ENCODE measurements around the gene GRB2. TPM values are rescaled to one million over a fixed set of nuclear protein-coding genes. Genes with fewer than 3 reads are reported as not detected.

GRB2 gene
- total and polyA plus RNA-seq, 2 donors (not counting 1 experiment from before 2014, with no cell fraction given) = 114 to 219 TPM

- H3K36me3 ChIP-seq (replicated peaks in 1 of 2; ENCODE audit: control extremely low read depth in 1 of 2, control insufficient read depth in 1 of 2, extremely low read depth in 1 of 2, insufficient read depth in 2 of 2, low read length in 1 of 2) = peaks cover 3 to 7% of the 10 kb centered on the region in 2 experiments
- peak overlapping the region; percentile 97 to 99 for H3K27ac ChIP-seq (ENCODE audit: low read length in 2 of 2)
- ChIA-PET CTCF (interaction anchor here (0.5 to 14.9 kb wide), 13 partner anchors 11 to 142 kb away, joined by 3 to 264 read pairs (median 7); partner anchors contain the start of genes MIF4GD and SLC25A19), POLR2A (interaction anchor here (0.6 to 1.6 kb wide), 15 partner anchors 8 to 307 kb away, joined by 3 to 11 read pairs (median 4); partner anchors contain the start of genes MIF4GD and TMEM94)
- no peaks in the 10 kb centered on the region for H3K27me3 Mint-ChIP-seq
- H2AFZ ChIP-seq (ENCODE audit: insufficient read depth, low read depth, low read length, poor library complexity, severe bottlenecking) = no peak overlapping the region
- no peaks in the 10 kb centered on the region for H3K9me3 ChIP-seq (ENCODE audit: control extremely low read depth in 1 of 3, control insufficient read depth in 2 of 3, insufficient read depth in 1 of 3, low read length in 2 of 3)
- H3K4me1 ChIP-seq (ENCODE audit: control insufficient read depth in 2 of 2, insufficient read depth in 2 of 2, low read length in 2 of 2) = peaks cover 80 to 94% of the 10 kb centered on the region in 2 donors
- H3K4me3 ChIP-seq (ENCODE audit: control extremely low read depth in 1 of 5, extremely low read depth in 1 of 5, insufficient read depth in 1 of 5, low read depth in 2 of 5, low read length in 4 of 5) = peak overlapping the region in 3 of 5 experiments; percentile 48 to 68 (median 61)
- DNase-seq (no peak), ATAC-seq (ENCODE audit: low read depth) (no peak)
- peaks cover 24% of the 10 kb centered on the region for H4K20me1 ChIP-seq (ENCODE audit: control insufficient read depth, insufficient read depth, low read length, poor library complexity, severe bottlenecking)
- TF ChIP-seq CTCF (IDR thresholded peaks at IDR 0.05) = no peak
- no peak for TF ChIP-seq EZH2 (IDR thresholded peaks at IDR 0.05; ENCODE audit: borderline replicate concordance, insufficient read depth, low read depth, low read length, poor library complexity, severe bottlenecking)
- 44% methylated on average over 3 of the region's 5 CpGs for WGBS (ENCODE audit: insufficient coverage)
- no peaks in the 10 kb centered on the region for H3K9me3 Mint-ChIP-seq (ENCODE audit: insufficient read depth)
- intact Hi-C loops (cut with micrococcal nuclease) = loop anchor here (1.0 to 5.0 kb wide), 5 partner anchors 26 to 173 kb away; partner anchors contain the start of genes CASKIN2 and TSEN54
- peak overlapping the region; percentile 75 for H3K4me2 ChIP-seq (replicated peaks; ENCODE audit: low read depth, low read length, poor library complexity, severe bottlenecking)
- no peaks in the 10 kb centered on the region for H3K27me3 ChIP-seq (replicated peaks in 1 of 4; ENCODE audit: control extremely low read depth in 1 of 4, control insufficient read depth in 3 of 4, insufficient read depth in 4 of 4, low read length in 3 of 4)
- H3K9ac ChIP-seq (ENCODE audit: low read length) = peak overlapping the region; percentile 58
- peaks cover 91% of the 10 kb centered on the region for H3K79me2 ChIP-seq (ENCODE audit: control insufficient read depth, insufficient read depth, low read length)
- H3K4me3 Mint-ChIP-seq = peak overlapping the region; percentile 91
- peak overlapping the region; percentile 89 for H3K27ac Mint-ChIP-seq
- peaks cover 83% of the 10 kb centered on the region for H3K4me1 Mint-ChIP-seq
Measured at GRCh38 chr17:75344666-75345065, 60.8 kb downstream of the GRB2 start.

DNA sequence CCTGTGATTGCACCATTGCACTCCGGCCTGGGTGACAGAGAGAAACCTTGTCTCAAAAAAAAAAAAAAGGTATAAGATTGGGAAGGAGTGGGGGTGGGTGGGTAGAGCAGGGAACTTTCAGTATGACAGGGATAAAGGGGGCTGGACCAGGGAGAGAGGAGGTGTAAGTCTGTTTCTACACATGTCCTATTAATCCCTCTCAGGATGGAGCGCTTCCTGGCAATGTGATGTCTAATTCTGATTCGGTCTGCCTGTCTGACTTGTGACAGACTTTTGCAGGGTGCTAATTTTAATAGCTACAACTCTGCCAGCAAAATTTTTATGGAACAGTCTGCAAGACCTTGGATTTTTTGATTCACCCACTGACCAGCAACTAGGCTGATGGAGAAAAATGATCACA lies 62.5 kb downstream of the GRB2 start:
- H3K4me3 ChIP-seq (ENCODE audit: control extremely low read depth in 1 of 5, extremely low read depth in 1 of 5, insufficient read depth in 1 of 5, low read depth in 2 of 5, low read length in 4 of 5) = peak overlapping the region in 1 of 5 experiments; percentile 62
- ChIA-PET CTCF (interaction anchor here (2.2 to 14.9 kb wide), 4 partner anchors 20 to 69 kb away, joined by 10 to 264 read pairs (median 19); partner anchors contain the start of gene SLC25A19), POLR2A (interaction anchor here (1.6 kb wide), 1 partner anchor 54 kb away, joined by 12 read pairs; the partner anchor contains the start of gene SLC25A19)
- no peaks in the 10 kb centered on the region for H3K9me3 Mint-ChIP-seq (ENCODE audit: insufficient read depth)
- ATAC-seq (ENCODE audit: low read depth) (no peak), DNase-seq (no peak)
- no peaks in the 10 kb centered on the region for H3K9me3 ChIP-seq (ENCODE audit: control extremely low read depth in 1 of 3, control insufficient read depth in 2 of 3, insufficient read depth in 1 of 3, low read length in 2 of 3)
- H3K4me3 Mint-ChIP-seq = peak overlapping the region; percentile 91
- peak overlapping the region; percentile 97 to 99 for H3K27ac ChIP-seq (ENCODE audit: low read length in 2 of 2)
- H3K27ac Mint-ChIP-seq = peak overlapping the region; percentile 89
- no peak for TF ChIP-seq EZH2 (IDR thresholded peaks at IDR 0.05; ENCODE audit: borderline replicate concordance, insufficient read depth, low read depth, low read length, poor library complexity, severe bottlenecking)
- TF ChIP-seq CTCF (IDR thresholded peaks at IDR 0.05) = no peak
- H2AFZ ChIP-seq (ENCODE audit: insufficient read depth, low read depth, low read length, poor library complexity, severe bottlenecking) = no peak overlapping the region
- peak overlapping the region; percentile 75 for H3K4me2 ChIP-seq (replicated peaks; ENCODE audit: low read depth, low read length, poor library complexity, severe bottlenecking)
- H4K20me1 ChIP-seq (ENCODE audit: control insufficient read depth, insufficient read depth, low read length, poor library complexity, severe bottlenecking) = peaks cover 14% of the 10 kb centered on the region
- peak overlapping the region; percentile 58 for H3K9ac ChIP-seq (ENCODE audit: low read length)
- peaks cover 80% of the 10 kb centered on the region for H3K4me1 Mint-ChIP-seq
- H3K36me3 ChIP-seq (replicated peaks in 1 of 2; ENCODE audit: control extremely low read depth in 1 of 2, control insufficient read depth in 1 of 2, extremely low read depth in 1 of 2, insufficient read depth in 2 of 2, low read length in 1 of 2) = peaks cover 3 to 7% of the 10 kb centered on the region in 2 experiments
- peaks cover 88% of the 10 kb centered on the region for H3K79me2 ChIP-seq (ENCODE audit: control insufficient read depth, insufficient read depth, low read length)
- WGBS (ENCODE audit: insufficient coverage) = no CpG with 5 or more reads among the region's 3 CpGs
- intact Hi-C loops (cut with micrococcal nuclease) = no loop called here
- H3K27me3 ChIP-seq (replicated peaks in 1 of 4; ENCODE audit: control extremely low read depth in 1 of 4, control insufficient read depth in 3 of 4, insufficient read depth in 4 of 4, low read length in 3 of 4) = no peaks in the 10 kb centered on the region
- peaks cover 78 to 92% of the 10 kb centered on the region in 2 donors for H3K4me1 ChIP-seq (ENCODE audit: control insufficient read depth in 2 of 2, insufficient read depth in 2 of 2, low read length in 2 of 2)
- no peaks in the 10 kb centered on the region for H3K27me3 Mint-ChIP-seq

Data from B cell (primary cell).